T-helper 2 cell treated with Interferon-gamma antibody and Interleukin-4, amounts not matched to agents 100 ng/mL and 5 ng/mL, for 36 hours (primary cell): ENCODE measurements around the gene MCM3AP. TPM values are rescaled to one million over a fixed set of nuclear protein-coding genes. Genes with fewer than 3 reads are reported as not detected.
"Not testable (repeated sequence)": the region's sequence is repeated elsewhere in the genome, so short reads cannot be mapped to it uniquely, and the experiment has no call there.

ENCODE experiments used
- intact Hi-C: fragments of 100-400 bp; cut with micrococcal nuclease; formaldehyde crosslinking; loops from one replicate; pipeline ENCODE4 v1.15.1; 2023
- total RNA-seq: library from RNA; stranded (reverse); gene quantifications from 2 replicates; pipeline ENCODE4 v1.2.3, GENCODE V29; 2022

MCM3AP gene
- total RNA-seq, 1 donor from 2014 or later: 118 TPM

- intact Hi-C loops: no loop called here
These were observed 78.1 kb downstream of the MCM3AP start for GRCh38 chr21:46207006-46207919.

DNA sequence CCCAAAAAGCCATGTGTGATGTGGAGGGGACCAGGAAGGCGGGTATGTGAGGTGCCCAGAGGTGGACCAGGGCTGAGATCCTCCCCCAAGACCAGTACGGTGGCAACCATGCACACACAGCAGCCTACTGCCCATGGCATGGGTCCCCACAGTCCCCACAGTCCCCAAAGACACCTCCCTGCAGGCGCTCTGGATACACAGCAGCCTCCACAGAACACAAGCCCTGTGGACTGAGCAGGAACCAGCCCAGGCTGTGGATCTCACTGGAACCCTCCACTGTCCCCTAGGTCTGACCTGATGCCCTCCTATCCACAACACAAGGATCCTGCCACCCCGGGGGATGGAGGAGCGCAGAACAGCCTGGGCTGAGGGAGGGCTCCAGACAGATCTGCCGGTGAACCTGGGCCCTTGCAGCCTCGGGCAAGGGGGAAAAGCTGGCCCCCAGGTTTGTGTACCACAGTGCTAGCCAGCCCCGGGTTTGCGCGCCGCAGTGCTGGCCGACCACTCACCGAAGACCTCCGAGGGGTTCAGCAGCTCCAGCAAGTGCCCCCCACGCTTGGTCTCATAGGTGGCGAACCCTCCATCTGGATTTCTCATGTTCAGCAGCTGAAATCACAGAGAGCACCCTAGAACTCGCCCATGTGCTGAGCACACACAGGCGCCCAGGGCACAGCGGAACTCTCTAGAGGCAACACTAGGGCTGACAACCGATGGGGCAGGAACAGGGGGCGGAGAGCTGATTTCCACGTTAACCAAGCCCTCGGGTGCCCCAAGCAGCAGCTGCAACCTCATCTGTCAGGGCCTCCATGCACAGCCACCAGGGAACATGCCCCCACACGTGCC, 79.0 kb downstream of the MCM3AP start:
- intact Hi-C loops: no loop called here

DNA sequence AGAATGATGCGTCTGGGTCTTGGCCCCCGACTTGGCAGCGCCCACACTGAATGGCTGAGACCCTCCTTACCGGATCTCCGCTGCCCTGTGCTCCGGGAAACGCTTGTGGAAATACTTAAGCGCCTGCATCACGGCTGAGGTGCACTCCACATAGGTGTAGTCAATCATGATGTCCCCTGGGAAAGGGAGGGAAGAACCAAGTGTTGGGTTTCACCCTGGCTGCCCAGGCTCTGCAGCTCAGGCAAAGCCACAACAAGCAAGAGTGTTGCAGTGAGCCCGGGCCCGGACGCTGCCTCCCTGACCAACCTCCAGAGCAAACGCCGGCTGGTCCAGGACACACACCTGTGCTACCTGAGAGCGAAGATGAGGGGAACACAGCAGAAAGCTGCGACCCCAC, 79.6 kb downstream of the MCM3AP start:
- intact Hi-C loops: no loop called here

DNA sequence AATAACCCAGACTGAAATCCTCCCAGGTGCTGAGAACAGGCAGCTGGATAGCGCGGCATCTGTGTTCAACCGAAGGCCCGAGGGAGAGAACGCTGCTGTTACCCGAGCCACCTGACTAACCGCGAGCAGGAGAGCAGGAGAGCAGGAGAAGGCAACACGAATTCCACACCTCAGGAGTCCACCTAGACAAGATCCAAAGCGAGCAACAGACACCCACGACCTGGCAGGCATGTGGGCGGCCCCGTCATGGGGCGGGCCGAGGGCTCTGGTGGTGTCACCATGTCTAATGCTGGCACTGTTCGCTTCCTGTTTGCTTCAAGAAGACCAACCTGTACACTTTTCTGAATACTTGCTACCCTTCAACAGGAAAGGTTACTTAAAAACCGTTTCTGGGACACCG, 80.2 kb downstream of the MCM3AP start:
- intact Hi-C loops: no loop called here

DNA sequence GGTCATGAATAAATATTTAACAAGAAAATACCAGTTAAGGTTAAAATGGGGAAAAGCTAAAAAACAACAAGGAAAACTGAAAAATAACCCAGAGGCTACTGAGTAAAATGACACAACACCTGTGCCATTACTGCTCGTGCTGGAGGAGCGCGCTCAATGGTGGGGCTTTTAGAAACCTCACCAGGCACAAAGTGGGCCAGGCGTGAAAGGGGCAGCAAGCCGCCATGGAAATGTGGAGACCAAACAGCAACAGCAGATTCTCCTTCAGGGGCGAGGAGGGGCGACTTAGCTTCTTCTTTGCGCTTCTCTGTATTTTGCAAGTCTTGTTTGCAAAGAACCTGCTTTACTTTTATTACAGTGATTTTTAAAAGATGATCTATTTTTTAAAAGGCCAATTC, 82.2 kb downstream of the MCM3AP start:
- intact Hi-C loops: no loop called here

- intact Hi-C loops: no loop called here
These were observed 82.7 kb downstream of the MCM3AP start for GRCh38 chr21:46202592-46203202.

DNA sequence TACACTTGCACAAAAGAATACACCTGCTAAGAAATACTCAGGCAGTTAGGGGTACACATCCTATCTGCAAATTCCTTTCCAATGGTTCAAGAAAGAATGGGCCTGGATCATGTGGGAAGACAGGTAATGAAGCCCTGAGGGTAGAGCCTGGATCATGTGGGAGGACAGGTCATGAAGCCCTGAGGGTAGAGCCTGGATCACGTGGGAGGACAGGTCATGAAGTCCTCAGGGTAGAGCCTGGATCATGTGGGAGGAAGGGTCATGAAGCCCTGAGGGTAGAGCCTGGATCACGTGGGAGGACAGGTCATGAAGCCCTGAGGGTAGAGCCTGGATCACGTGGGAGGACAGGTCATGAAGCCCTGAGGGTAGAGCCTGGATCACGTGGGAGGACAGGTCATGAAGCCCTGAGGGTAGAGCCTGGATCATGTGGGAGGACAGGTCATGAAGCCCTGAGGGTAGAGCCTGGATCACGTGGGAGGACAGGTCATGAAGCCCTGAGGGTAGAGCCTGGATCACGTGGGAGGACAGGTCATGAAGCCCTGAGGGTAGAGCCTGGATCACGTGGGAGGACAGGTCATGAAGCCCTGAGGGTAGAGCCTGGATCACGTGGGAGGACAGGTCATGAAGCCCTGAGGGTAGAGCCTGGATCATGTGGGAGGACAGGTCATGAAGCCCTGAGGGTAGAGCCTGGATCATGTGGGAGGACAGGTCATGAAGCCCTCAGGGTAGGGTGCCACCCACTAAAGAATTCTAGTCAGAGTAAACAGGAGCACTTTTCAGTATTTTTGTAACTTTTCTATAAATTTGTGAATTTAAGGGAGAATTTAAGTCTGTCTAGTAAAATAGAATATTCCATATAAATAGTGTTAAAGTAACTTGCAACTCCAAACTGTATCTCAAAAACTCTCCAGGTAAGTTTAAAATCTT, 84.3 kb downstream of the MCM3AP start:
- intact Hi-C loops: not testable (repeated sequence)

- intact Hi-C loops: no loop called here
These were observed 85.7 kb downstream of the MCM3AP start for GRCh38 chr21:46199436-46200373.

- intact Hi-C loops: no loop called here
These were observed 88.7 kb downstream of the MCM3AP start for GRCh38 chr21:46196733-46197132.

GRCh38 chr21:46195595-46196195, 89.7 kb downstream of the MCM3AP start:
- intact Hi-C loops: no loop called here

DNA sequence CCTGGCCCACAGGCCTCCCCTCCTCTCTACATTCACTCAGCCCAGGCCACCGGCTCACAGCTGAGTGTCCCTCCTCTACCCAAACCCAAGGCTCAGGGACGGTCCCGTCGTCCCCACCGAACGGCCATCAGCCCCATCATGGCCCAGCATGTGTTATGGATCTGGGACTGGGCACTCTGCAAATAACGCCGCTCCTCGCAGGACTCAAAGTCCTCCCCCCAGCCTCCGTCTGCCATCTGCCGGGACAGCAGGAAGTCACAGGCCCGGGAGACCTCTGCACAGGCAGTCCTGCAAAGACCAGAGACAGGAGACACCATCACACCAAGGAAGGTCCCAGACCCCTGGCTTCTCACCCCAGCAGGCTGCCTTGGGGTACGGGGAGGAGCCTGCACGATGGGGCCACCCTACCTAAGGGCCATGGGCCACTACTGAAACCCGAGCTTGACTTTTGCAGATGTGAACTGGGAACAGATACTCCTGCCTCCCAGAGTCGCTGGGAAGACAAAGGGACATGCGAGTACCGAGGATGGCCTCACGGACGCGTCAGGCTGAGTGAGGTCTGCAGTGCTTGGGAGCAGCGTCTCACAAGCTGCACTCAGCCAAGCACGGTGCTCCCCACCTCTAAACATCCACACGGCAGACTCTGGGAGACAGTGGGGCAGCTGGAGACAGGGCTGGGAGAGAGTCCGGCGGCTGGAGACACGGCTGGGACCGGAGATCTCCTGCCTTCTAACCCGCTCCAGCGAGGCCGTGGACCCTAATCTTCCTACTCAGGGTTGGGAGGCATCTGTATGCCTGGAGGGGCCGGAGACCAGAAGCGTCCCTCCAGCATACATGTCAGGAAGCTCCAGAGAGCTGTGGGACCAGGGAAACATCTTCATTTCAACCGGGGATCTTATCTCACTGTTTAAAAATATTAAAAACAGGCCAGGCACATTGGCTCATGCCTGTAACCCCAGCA, 90.8 kb downstream of the MCM3AP start:
- intact Hi-C loops: no loop called here

DNA sequence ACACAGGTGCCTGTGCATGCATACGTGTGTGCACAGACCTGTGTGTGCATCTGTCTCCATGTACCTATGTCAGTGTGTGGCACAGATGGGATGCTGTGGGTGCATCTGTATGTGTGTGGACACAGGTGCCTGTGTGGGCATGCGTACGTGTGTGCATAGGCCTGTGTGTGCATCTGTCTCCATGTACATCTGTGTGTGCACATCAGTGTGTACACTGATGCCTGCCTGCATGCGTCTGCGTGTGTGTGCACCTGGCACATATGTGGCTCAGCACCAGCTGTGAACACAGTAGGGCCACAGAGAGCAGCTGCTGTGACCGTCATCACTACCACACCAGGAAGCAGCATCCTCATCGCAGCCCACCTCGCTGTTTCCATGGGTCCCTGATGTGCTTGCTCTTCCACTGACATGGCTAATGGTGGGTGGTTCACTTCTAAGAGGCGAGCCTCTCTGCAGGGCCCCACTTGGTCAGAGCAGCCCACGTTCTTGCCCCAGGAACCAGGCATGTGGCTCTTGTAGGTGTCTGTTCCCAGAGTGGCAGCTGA, 91.5 kb downstream of the MCM3AP start:
- intact Hi-C loops: no loop called here

- intact Hi-C loops: no loop called here
These were observed 93.5 kb downstream of the MCM3AP start for GRCh38 chr21:46191686-46192575.

DNA sequence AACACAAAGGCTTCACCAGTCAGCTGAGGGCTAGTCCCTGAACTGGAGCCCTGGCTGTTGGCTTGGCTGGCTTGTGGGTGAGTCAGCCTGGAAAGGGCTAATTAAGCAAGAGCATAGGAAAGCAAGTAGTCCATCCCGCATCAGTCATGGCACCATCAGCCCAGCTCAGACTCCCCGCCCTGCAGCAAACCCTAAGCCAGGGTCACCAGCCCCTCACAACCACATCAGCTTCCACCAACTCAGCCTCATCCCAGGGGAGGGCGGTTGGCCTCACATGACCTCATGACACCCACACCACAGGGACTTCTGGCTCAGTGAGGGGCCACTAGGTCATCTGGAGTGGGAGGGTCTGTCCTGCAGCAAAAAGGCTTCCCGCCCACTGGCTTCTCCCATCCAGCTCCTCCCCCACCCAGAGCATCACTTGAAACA, 94.1 kb downstream of the MCM3AP start:
- intact Hi-C loops: no loop called here

DNA sequence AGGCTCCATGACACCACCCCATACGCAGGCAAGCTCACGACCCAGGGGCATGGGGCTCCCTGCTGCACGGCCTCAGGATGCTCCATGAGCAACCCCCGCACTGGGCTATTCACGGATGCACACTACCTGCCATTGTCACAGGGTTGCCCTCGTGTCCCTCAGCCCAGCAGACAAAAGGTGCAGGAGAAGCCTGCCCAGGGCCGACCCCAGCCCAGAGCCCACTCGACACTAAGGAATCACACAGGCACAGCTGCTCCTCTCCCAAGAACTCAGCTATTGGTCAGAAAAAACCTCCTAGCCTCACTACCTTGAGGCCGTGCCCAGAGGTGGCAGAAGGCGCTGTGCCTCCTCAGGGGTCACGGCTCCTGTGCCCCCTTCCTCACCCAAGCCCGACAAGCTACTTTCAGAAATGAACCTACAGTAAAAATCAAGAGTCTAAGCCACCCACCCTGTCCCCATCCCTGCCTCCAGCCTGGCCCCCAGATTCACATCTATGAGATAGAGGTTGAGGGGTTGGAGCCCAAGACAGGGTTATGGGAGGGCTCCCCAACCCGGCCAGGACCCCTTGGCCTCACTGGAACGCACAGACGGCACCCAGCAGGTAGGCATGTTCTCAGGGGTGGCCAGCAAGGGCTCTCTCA, 94.8 kb downstream of the MCM3AP start:
- intact Hi-C loops: no loop called here

DNA sequence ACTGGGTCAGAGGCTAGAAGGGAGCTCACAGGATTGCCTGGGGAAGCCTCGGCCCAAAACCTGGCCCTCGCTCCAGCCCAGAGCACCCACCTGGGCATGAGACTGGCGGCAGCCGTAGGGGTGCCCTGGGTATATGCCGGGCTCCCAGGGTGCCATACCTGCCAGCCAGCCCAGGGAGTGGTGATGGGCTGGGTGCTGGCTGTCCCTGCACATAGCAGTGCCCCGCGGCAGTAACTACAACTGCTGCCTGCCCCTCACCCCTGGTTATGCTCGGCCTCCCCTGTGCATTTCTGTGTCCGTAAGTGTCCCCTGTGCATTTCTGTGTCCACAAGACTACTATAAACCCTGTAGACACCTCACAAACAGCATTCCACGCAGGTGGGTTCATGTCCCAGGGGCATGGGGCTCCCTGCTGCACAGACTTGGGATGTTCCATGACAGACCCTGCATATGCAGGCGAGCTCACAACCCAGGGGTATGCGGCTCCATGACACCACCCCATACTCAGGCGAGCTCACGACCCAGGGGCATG, 95.4 kb downstream of the MCM3AP start:
- intact Hi-C loops: loop anchor here (5.0 kb wide), 1 partner anchor 132 kb away; the partner anchor contains the start of genes C21orf58 and PCNT
